HepG2 (cell line): ENCODE results near the gene COG8. TPM values are rescaled to one million over a fixed set of nuclear protein-coding genes. Genes with fewer than 3 reads are reported as not detected.

Experiments used
- BORCS8-MEF2B ChIP-seq: sonication (generic); formaldehyde crosslinking; IDR thresholded peaks from 2 replicates; pipeline ENCODE4 v1.8.0; 2022; ENCODE audit warnings: mild to moderate bottlenecking, missing genetic modification reagents
- CEBPB ChIP-seq: IDR thresholded peaks from 2 replicates; pipeline ENCODE4 v1.6.1; 2011; ENCODE audit warnings: low read depth, low read length, improper control_type of control experiment, borderline replicate concordance
- CENPBD1 ChIP-seq: sonication (generic); formaldehyde crosslinking; IDR thresholded peaks from 2 replicates; pipeline ENCODE4 v1.8.0; 2022; ENCODE audit warnings: missing genetic modification reagents, low read depth, mild to moderate bottlenecking, borderline replicate concordance
- ELF3 ChIP-seq: IDR thresholded peaks from 2 replicates; pipeline ENCODE4 v1.6.1; 2016; ENCODE audit warnings: missing genetic modification reagents, missing compliant biosample characterization
- GLI4 ChIP-seq: sonication (generic); formaldehyde crosslinking; IDR thresholded peaks from 2 replicates; pipeline ENCODE4 v1.5.1; 2020; ENCODE audit warnings: missing genetic modification reagents, mild to moderate bottlenecking, moderate library complexity, borderline replicate concordance
- HNRNPL ChIP-seq: fragments of 200-400 bp; formaldehyde crosslinking; IDR thresholded peaks from 2 replicates; pipeline ENCODE4 v1.6.1; 2017; ENCODE audit warnings: mild to moderate bottlenecking, low read depth, low read length
- MYPOP ChIP-seq: sonication (generic); formaldehyde crosslinking; IDR thresholded peaks from 2 replicates; pipeline ENCODE4 v1.8.1; 2023; ENCODE audit warnings: mild to moderate bottlenecking, moderate library complexity, missing genetic modification reagents
- NR2C2 ChIP-seq: sonication (generic); formaldehyde crosslinking; IDR thresholded peaks from 2 replicates; pipeline ENCODE4 v1.4.0; 2020; ENCODE audit warnings: missing genetic modification reagents, mild to moderate bottlenecking, moderate library complexity, borderline replicate concordance
- POLR2A ChIP-seq, 2 experiments: IDR thresholded peaks; 2 replicates each; pipeline ENCODE4 v1.6.1; 2011; ENCODE audit warnings: low read depth in 2 of 2, low read length in 2 of 2, mild to moderate bottlenecking in 1 of 2, moderate library complexity in 1 of 2; ENCODE audit not compliant: insufficient read depth in 1 of 2
- RBM22 ChIP-seq: fragments of 200-400 bp; formaldehyde crosslinking; optimal IDR thresholded peaks from 2 replicates; pipeline ENCODE3; 2017; ENCODE audit warnings: mild to moderate bottlenecking, low read length, moderate library complexity
- RBM39 ChIP-seq: fragments of 200-400 bp; formaldehyde crosslinking; IDR thresholded peaks from one replicate; pipeline ENCODE4 v1.6.1; 2018; ENCODE audit warnings: antibody characterized with exemption, mild to moderate bottlenecking, low read depth, low read length; ENCODE audit not compliant: poor library complexity, severe bottlenecking
- RNF219 ChIP-seq: sonication (generic); formaldehyde crosslinking; IDR thresholded peaks from 2 replicates; pipeline ENCODE4 v1.5.0; 2020; ENCODE audit warnings: mild to moderate bottlenecking, missing genetic modification reagents
- SAFB2 ChIP-seq: sonication (generic); formaldehyde crosslinking; IDR thresholded peaks from 2 replicates; pipeline ENCODE4 v1.5.1; 2020; ENCODE audit warnings: missing genetic modification reagents, low read depth, mild to moderate bottlenecking, borderline replicate concordance
- SSRP1 ChIP-seq: IDR thresholded peaks from 2 replicates; pipeline ENCODE4 v1.6.1; 2016; ENCODE audit warnings: control low read depth
- TRIM22 ChIP-seq: fragments of 450-650 bp; IDR thresholded peaks from 2 replicates; pipeline ENCODE4 v1.6.1; 2017
- ZC3H13 ChIP-seq: sonication (generic); formaldehyde crosslinking; IDR thresholded peaks from 2 replicates; pipeline ENCODE4 v1.8.1; 2023; ENCODE audit warnings: mild to moderate bottlenecking, missing genetic modification reagents, moderate library complexity
- ZKSCAN1 ChIP-seq: fragments of 150-350 bp; IDR thresholded peaks from 2 replicates; pipeline ENCODE4 v1.6.1; 2014; ENCODE audit warnings: low read length
- polyA plus RNA-seq, 8 experiments: library from polyadenylated mRNA; depleted of rRNA in 3 of 8; stranded (reverse) in 7 of 8; unstranded in 1 of 8; fragments of >200 nt; fragmentation: Illumina TruSeq in 4 of 8; extraction: Trizol in 4 of 8; gene quantifications; 2 replicates each; pipeline versions ENCODE4 v1.2.1 to v1.2.3, GENCODE V29; 2011 to 2016; ENCODE audit warnings: low read depth in 4 of 8, missing spikeins in 1 of 8, mixed read lengths in 1 of 8; ENCODE audit not compliant: insufficient read depth in 1 of 8
- total RNA-seq, 5 experiments: library from RNA; depleted of rRNA; stranded (reverse); fragments of >200 nt; fragmentation: Illumina TruSeq; extraction: Trizol; gene quantifications; 2 replicates each; pipeline ENCODE4 v1.2.3, GENCODE V29; 2016; ENCODE audit warnings: low read depth in 1 of 5

The COG8 gene
- total and polyA plus RNA-seq, 2 of the 13 experiments (the other 11 are each of a cell fraction or from before 2014, with no cell fraction given) = 45.5 to 52.1 TPM

- TF ChIP-seq SSRP1 (CRISPR knock-in tag) (no peak), RBM22 (peak; percentile 30), BORCS8-MEF2B (CRISPR knock-in tag) (no peak), SAFB2 (CRISPR knock-in tag) (no peak), NR2C2 (CRISPR knock-in tag) (no peak), POLR2A (IDR thresholded peaks at IDR 0.05; ENCODE audit: insufficient read depth in 1 of 2, low read depth in 2 of 2, low read length in 2 of 2) (peak in 1 of 2 experiments; percentile 8; a peak in 1 of 4 replicates), ZC3H13 (0 out of 2 replicates have a peak, but pooled peaks have one; percentile 35), MYPOP (no peak), RNF219 (CRISPR knock-in tag) (no peak), RBM39 (peak; percentile 3), CENPBD1 (CRISPR knock-in tag) (no peak), ZKSCAN1 (no peak), GLI4 (CRISPR knock-in tag) (no peak), CEBPB (0 out of 2 replicates have a peak, but pooled peaks have one; percentile 16), ELF3 (CRISPR knock-in tag) (0 out of 2 replicates have a peak, but pooled peaks have one; percentile 17), TRIM22 (no peak), HNRNPL (no peak)
Measured at GRCh38 chr16:69324013-69324531, 15.3 kb downstream of the COG8 start (continued).
